ENCODE measurements around the gene SLC9A8. TPM values are rescaled to one million over a fixed set of nuclear protein-coding genes. Genes with fewer than 3 reads are reported as not detected.

The SLC9A8 gene
- total RNA-seq, 1 experiment from 2014 or later: 6.5 TPM

DNA sequence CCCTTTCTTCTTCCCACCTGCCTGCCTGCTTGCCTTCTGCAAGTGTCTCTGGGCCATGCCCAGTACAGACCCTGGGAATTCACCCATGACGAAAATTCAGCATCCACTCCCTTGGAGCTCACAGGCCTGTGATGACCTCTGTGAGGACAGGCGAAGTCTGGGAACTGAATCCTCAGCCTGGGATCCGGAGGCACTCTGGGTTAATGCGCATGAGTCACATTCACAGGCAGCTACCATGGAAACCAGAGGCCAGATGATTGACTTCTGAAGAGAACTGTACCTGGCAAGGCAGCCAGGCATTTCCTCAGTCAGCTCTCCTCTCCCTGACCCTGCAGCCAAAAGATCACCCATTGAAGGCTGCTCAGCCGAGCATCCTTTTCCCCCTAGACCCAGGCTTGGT is 41.0 kb downstream of the SLC9A8 start:
- H3K4me1 Mint-ChIP-seq: peaks cover 24% of the 10 kb centered on the region
- peak; percentile 30 for DNase-seq (ENCODE audit: low spot score)
- peaks cover 3% of the 10 kb centered on the region; the same call in 1 of the 2 replicates for H3K36me3 Mint-ChIP-seq
- peak; percentile 75 for ATAC-seq
- TF ChIP-seq ZNF396 (CRISPR knock-in tag; IDR thresholded peaks at IDR 0.05; ENCODE audit: borderline replicate concordance) (no peak), IRF2 (CRISPR knock-in tag; IDR thresholded peaks at IDR 0.05; ENCODE audit: borderline replicate concordance, low read depth) (no peak), HMGXB4 (CRISPR knock-in tag; IDR thresholded peaks at IDR 0.05) (no peak), GABPB1 (CRISPR knock-in tag; IDR thresholded peaks at IDR 0.05) (no peak), NR2C2 (CRISPR knock-in tag; IDR thresholded peaks at IDR 0.05) (no peak), ZNF263 (CRISPR knock-in tag; IDR thresholded peaks at IDR 0.05; ENCODE audit: low read depth) (no peak), JUN (CRISPR knock-in tag; IDR thresholded peaks at IDR 0.05) (no peak), CTCF (IDR thresholded peaks at IDR 0.05) (no peak)
- peak overlapping the region; percentile 90 for H3K27ac Mint-ChIP-seq
- POLR2A ChIA-PET: no interaction called here
- H3K9me3 Mint-ChIP-seq: no peaks in the 10 kb centered on the region
- CTCF ChIA-PET: interaction anchor here (0.6 to 1.8 kb wide), 6 partner anchors 8 to 312 kb away, joined by 3 to 7 read pairs (median 3); no protein-coding TSS in a partner anchor
- no peaks in the 10 kb centered on the region for H3K27me3 Mint-ChIP-seq (ENCODE audit: low read depth)
- no peak overlapping the region for H3K4me3 Mint-ChIP-seq

- ChIA-PET CTCF (interaction anchor here (0.6 to 1.8 kb wide), 6 partner anchors 9 to 313 kb away, joined by 3 to 7 read pairs (median 3); no protein-coding TSS in a partner anchor), POLR2A (no interaction called here)
- Mint-ChIP-seq H3K27me3 (ENCODE audit: low read depth) (no peaks in the 10 kb centered on the region), H3K36me3 (peaks cover 3% of the 10 kb centered on the region; the same call in 1 of the 2 replicates), H3K4me3 (no peak overlapping the region), H3K27ac (peak overlapping the region; percentile 81), H3K9me3 (no peaks in the 10 kb centered on the region), H3K4me1 (peaks cover 18% of the 10 kb centered on the region)
- ATAC-seq (no peak), DNase-seq (ENCODE audit: low spot score) (no peak)
- no peak for TF ChIP-seq CBFB (CRISPR knock-in tag; IDR thresholded peaks at IDR 0.05; ENCODE audit: low read depth)
- TF ChIP-seq ZNF671 (CRISPR knock-in tag; IDR thresholded peaks at IDR 0.05): no peak
Observed at GRCh38 chr20:49854190-49854875, 41.7 kb downstream of the SLC9A8 start.

GRCh38 chr20:49856904-49857303 is 44.3 kb downstream of the SLC9A8 start:
- ChIA-PET CTCF (interaction anchor here (0.8 kb wide), 1 partner anchor 32 kb away, joined by 3 read pairs; no protein-coding TSS in a partner anchor), POLR2A (no interaction called here)
- Mint-ChIP-seq H3K27ac (no peak overlapping the region), H3K4me3 (no peak overlapping the region), H3K4me1 (peaks cover 19% of the 10 kb centered on the region), H3K36me3 (peaks cover 3% of the 10 kb centered on the region; the same call in 1 of the 2 replicates), H3K9me3 (no peaks in the 10 kb centered on the region), H3K27me3 (ENCODE audit: low read depth) (no peaks in the 10 kb centered on the region)
- ATAC-seq (no peak), DNase-seq (ENCODE audit: low spot score) (no peak)
- TF ChIP-seq FOXP1 (CRISPR knock-in tag; IDR thresholded peaks at IDR 0.05; ENCODE audit: borderline replicate concordance): no peak
- TF ChIP-seq TP53 (CRISPR knock-in tag; IDR thresholded peaks at IDR 0.05): no peak
- no peak for TF ChIP-seq KAT7 (CRISPR knock-in tag; IDR thresholded peaks at IDR 0.05; ENCODE audit: borderline replicate concordance)
- TF ChIP-seq ZBTB43 (CRISPR knock-in tag; IDR thresholded peaks at IDR 0.05): no peak
- TF ChIP-seq ATF6 (CRISPR knock-in tag; IDR thresholded peaks at IDR 0.05): no peak
- TF ChIP-seq ZNF396 (CRISPR knock-in tag; IDR thresholded peaks at IDR 0.05; ENCODE audit: borderline replicate concordance): no peak
- TF ChIP-seq MYBL2 (CRISPR knock-in tag; IDR thresholded peaks at IDR 0.05): no peak
- TF ChIP-seq E2F1 (CRISPR knock-in tag; IDR thresholded peaks at IDR 0.05): no peak
- TF ChIP-seq SOX15 (CRISPR knock-in tag; IDR thresholded peaks at IDR 0.05): no peak
- no peak for TF ChIP-seq CBFB (CRISPR knock-in tag; IDR thresholded peaks at IDR 0.05; ENCODE audit: low read depth)
- no peak for TF ChIP-seq NR3C1 (CRISPR knock-in tag; conservative IDR thresholded peaks at IDR 0.05; ENCODE audit: low read depth)
- TF ChIP-seq ZNF219 (CRISPR knock-in tag; IDR thresholded peaks at IDR 0.05; ENCODE audit: borderline replicate concordance): no peak
- no peak for TF ChIP-seq NFATC4 (CRISPR knock-in tag; IDR thresholded peaks at IDR 0.05)
- TF ChIP-seq ATF1 (CRISPR knock-in tag; IDR thresholded peaks at IDR 0.05): no peak
